ENCODE results near the gene PTPN14.

Gene PTPN14

DNA sequence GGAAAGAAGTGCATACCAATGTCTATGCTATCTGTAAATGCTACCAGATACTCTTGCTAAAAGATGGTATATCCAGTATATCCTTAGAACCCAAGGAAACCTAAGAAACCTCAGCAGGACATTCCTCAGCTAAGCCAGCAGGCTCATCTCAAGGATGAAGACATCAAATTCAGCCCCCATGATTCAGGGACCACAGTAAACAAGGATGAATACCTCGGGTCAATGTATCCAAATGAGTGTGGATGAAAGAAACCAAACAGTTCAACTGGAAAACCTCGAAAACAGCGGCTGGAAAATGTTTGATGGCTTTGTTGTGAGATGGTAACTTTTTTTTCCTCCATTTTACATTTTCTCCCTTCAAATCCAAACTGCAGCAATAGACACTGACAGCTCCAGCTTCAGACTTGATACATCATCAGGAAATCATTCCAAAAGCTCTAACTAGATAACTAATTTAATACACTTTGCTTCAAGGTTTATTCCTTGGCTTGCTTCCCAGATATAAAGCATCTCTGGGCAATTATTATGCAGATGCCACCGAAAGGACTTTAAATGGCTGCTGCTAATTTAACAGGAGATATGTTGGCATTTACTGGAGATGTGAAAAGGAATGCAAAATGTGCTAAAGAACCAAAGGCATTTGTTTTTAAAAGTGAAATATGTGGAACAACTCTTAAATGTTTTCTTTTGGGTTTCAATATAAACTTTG is 196.8 kb downstream of the PTPN14 start:
- no peak for DNase-seq

DNA sequence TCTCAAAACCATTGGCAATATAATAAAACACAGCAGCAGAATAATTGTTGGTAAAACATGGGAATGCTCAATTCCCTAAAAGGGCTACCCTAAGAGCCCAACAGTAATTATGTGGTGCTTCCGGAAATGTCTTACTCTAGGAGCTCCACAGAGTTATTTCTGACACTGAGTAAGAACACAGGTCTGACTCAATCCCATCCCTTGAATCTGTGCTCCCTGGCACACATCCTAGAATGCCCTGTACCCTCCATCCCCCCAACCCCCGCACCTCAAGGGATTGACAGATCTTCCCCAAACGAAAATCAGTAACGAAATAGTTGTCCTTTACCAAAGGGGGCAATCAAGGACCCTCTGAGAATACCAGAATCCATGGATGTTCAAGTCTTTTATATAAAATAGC is 198.6 kb downstream of the PTPN14 start:
- no peak for DNase-seq

DNA sequence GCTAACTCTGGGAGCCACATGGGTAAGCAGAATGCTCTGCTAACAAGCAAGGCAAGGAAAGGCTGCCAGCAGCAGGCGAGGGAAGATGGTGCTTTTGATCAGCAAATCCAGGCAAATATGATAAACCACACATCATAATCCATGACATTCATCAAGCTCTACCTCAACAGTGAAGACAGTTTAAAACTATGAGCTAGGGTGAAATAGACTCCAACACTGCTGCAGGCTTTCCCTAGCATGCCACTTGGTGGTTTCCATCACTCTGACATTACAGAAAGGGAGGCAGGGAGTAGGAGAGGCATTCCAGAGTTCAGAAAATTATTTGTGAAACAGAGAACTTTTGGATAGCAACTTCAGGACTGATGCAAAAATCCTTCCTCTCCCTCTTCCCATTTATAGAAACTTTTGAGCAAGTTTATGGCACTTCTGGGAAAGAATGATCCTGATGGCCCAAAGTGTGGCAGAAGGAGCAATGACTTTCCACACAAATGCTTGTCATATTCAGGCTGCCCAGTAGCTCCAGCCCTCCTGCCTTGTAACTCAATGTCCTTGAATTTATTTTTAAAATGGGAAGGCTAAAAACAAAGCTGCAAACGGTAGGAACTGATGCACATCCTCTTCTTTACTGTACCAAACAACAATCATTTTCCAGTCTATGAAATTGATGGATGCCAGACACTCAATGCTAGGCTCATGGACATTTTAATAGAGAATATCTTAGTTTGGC is 199.7 kb downstream of the PTPN14 start:
- DNase-seq, result no peak

DNA sequence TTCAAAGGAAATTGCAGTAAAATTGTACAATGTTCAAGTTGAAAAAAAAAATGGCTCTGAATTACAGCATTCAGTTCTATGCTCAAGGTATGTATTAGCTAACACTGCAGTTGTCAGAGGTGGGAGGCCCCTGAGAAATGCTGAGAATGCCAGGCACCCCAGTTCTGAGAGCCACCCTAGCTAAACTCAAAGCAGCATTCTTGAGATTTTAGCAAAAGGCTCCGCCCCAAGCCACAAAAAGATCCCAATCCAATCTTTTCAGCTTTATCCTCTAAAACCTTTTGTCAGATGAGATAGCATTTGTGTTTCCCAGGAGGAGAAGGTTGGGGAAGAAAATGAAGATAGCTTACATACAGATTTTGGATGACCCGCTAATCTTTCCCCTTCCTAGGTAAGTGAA is 201.6 kb downstream of the PTPN14 start:
- DNase-seq, result no peak

DNA sequence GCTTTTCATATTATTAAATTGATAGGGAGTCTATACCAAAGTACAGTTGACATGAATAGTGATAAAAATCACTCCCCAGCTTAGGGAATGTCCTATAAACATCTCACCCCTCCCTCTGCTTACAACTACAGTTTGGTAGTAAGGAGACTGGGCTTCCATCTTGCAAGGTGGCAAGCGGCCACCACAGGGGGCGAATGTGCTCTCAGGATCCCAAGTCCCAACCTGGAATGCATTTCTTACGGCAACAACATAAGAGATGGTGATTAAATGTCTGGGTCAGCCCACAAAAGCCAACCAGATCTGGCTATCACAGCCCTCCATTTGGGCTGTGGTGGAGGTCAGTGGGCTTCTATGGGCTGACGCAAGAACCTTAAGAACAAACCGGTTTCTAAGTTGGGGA is 202.4 kb downstream of the PTPN14 start:
- no peak for DNase-seq

DNA sequence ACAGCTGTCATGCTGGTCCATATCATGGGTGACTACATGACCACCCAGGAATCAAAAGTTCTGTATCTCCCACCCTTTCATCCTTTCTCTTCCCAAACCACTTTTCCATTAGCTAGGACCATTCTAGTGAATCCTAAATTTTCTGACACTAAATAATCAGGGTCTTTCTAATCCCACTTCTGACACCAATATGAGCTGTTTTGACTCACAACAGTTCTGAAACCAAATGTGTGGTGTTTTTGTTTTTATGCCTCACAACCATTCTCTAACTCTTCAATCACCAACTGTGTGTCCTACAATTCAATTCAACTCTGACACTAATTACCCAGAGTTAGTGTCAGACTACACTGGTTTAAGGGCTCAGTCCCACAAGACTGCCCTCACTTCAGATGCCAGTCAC is 206.5 kb downstream of the PTPN14 start:
- DNase-seq, result no peak

DNA sequence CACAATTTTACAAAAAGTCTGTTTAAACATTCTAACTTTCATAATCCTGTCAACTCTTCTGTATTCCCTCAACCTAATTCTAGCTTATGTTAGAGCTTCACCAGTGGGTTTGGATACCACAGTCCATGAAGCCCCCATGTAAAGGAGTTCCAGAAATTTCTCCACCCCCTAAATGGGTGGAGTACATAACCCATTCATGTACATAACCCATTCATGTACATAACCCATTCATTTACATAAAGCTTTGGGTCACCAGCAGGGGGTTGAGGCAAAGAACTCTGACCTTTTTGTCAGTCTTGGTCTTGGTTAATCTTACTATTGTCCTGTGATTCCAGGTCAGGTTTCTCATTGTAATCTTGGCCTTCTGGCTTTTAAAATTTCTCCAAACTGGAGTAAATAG is 208.9 kb downstream of the PTPN14 start:
- DNase-seq, result no peak

DNA sequence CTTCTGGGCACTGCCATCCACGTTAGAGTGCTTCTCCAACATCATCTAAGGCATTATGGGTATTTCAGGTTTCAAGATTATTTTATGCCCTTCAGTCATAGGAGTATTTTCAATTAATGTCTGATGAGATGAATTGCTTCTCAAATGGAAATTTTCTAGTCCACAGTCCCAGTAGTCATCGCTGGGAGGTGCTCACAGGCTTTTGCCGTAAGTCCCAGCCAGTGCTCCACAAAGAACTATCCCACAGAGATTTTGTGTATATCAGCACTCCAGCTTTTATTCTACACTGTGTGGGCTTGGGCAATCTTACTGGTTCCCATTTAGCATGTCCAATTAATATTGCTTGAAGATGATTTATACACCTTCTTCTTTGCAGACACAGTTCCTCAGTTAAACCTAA is 209.5 kb downstream of the PTPN14 start:
- DNase-seq, result no peak

DNA sequence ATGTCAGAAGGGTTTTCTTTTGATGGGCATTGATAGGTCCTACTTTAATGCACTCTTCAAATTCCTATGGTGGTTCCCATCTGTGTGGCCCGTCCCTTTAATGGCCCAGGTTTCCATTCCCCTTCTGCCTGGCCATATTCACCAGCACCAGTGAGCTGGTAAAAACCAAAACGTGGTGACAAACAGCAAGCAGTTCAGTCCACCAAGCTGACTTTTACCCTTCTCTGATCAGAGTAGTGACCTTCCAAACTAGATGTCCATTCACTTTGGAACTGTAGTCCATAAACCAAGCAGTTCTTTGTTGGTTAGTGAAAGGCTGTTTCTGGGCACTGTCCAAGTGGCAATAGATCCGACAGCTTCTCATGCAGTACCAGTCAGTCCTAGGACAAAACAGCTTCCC is 209.9 kb downstream of the PTPN14 start:
- DNase-seq, result no peak

DNA sequence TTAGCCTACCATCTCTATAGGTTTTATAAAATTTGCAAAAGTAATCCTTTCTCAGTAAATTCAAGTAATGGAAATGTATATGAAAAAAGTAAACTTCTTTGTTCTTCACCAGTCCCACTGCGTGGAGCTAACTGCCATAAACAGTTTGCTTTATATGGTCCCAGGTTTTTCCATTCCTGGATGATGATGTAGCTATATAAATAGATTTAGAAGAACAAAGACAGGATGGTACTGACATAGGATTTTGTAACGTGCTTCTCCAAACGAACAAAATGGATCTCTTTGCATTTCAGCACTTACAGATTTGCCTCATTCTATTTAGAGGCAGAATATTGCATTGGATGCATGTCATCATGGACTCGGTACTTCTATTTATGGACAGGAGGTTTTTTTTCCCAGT is 213.2 kb downstream of the PTPN14 start:
- DNase-seq, result no peak

DNA sequence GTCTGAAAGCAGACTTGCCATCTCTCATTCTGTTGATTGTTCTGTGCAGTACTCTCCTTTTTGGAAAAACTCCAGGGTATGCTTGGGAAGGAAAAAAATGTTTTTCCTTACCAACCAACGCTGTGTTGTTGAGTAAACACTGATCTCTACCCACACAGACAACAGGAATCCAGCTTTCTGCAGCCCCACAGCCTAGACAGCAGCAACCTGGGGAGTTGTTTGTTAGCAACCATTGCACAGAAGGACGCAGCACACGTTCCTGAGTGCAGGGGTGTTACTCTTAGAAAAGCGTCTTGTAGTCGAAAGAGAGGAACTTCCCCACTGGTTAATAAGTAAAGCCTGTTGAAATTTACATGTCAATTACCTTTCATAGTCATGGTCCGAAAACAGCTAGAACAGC is 213.9 kb downstream of the PTPN14 start:
- DNase-seq, result no peak

DNA sequence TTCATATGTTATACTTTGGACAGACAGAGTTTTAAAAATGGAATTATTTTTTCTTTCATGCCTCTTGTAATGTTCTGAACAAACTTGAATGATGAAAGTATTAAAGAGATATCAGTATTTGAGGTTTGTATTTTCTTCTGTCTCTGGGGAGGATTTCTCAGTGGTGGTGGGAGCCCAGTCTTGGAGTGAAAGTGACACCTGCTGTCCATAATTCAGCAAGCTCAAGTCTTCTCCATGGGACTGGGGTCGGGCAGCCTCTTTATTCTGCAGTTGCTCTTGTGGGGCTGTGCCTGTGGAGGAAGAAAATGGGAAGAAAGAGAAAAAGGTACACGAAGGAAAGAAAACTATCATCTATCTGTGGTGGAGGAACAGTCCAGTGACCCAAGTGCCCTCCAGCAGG is 214.4 kb downstream of the PTPN14 start:
- DNase-seq, result no peak

DNA sequence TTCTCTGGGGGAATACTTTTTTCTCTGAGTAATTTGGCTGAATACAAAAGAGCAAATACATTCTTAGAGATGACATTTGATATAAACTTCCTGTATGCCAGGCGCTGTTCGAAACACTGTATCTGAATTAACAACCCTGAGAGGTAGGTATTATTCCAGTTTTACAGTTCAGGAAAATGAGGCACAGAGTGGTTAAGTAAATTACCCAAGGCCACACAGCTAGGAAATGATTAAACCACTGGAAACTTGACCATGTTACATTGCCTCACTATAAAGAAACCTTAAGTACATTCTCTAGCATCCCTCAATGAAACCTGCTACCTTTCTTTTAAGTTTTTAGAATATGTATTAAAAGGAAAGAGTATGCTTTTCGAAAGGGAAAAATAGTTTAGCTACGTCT is 215.8 kb downstream of the PTPN14 start:
- no peak for DNase-seq

DNA sequence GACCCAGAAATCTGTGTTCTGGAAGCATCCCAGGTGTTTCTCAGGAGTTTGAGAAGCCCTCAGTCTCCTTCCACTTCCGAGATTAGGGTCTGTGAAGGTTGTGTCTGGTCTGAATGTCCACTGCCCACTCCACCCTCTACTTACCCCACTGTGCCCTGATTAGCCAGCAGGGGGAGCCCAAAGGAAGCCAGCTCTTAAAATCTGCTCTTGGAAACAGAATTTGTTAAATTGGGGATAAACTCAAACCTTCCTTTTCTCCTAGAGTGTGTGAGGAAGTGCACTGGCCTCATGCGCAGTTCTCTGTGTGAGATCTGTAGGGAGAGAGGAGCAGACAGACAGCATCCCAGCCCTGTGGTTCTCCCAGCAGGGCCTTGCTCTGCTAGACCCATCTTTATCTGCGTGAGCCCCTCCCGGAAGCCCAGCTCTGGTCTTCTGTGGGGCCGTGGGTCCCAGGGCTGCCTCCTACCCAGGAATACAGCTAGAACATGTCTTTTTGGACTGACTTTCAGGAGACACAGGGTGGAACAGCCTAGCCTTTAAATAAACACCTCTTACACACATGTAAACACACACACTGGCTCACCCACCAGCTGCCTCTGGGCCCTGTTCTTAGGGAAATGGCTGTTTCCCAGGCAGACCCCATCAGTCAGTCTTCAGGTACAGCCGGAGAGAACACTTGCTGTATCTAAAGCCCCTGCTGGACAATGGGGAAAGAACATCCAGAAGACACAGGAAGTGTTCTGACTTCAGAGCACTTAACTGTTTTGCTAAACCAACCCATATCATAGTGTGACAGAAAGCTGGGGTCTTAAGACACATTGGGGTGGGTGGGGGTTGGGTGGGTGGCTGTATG is 218.2 kb downstream of the PTPN14 start:
- DNase-seq, result no peak

DNA sequence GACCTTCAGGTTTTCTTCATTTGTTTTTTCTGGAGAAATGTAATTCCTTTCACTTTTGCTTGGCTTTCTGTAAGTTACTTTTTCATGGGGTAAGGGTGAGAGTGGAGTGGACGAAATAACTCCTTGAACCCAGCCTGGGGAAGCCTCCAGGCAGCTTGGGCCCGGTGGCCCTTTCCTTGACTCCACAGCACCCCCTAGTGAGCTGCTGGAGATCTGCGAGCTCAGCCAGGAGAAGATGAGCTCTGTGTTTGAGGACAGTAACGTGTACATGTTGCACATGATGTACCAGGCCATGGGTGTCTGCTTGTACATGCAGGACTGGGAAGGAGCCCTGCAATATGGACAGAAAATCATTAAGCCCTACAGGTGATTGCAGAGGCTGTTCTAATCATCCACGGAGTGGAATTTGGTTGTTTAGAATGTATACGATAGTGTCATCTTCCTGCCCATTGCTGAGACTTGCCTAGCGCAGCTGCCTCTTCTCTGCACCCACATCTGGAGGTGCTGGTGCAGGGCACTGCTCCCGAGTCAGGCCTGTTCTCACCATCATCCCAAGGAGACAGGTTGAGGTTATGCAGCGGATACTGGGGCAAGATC is 219.5 kb downstream of the PTPN14 start:
- DNase-seq, result peak; percentile 48

DNA sequence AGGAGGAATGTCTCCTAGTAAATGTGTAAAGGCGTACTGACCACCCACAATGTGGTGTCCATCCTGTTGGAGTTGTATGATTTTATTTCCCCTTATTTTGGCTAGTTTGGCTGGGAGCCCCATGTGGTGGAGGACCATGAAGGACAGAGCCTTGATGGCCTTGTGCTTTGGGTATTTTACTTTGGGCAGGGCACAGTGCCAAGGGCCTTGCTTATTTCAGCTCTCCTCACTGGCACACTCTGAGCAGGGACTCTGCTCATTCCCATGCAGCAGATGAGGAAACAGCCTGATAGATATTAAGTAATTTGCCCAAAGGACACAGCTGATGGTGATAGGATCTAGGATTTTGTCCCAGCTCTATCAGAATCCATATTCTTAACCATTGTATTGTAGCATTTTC is 220.2 kb downstream of the PTPN14 start:
- DNase-seq, result no peak

DNA sequence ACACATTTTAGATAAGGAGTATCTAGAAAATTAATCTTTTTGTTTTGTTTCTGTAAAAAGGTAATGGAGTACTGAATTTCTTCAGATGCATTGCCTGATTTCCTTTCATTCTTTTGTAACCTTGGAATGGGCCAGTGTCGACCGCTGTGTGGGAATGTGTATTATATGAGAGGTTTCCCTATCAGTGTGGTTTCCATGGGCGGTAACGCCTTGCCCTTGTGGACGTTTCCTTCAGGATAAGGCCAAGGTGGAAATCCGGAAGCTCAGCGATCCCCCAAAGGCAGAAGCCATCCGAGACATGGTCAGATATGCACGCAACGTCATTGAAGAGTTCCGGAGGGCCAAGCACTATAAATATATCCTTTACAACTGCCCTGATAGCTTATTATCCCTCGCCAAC is 220.7 kb downstream of the PTPN14 start:
- no peak for DNase-seq

DNA sequence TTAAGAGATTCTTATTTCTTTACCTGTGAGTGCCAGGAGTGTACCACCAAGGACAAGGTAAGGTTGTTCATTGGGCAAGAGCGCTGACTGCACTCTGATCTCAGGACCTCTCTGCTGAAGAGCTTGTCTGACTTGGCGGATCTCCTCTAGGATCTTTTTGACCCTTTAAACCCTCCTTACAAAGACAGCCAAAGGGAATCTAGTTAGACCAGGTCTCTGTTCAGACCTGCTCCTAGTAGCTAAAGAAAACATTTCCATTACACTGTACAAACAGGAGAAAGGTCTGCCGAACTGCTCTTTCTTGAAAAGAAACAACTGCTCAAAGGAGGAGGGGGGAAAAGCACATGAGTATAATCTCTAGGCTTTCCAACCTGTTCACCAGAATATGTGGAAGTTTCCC is 221.2 kb downstream of the PTPN14 start:
- no peak for DNase-seq

DNA sequence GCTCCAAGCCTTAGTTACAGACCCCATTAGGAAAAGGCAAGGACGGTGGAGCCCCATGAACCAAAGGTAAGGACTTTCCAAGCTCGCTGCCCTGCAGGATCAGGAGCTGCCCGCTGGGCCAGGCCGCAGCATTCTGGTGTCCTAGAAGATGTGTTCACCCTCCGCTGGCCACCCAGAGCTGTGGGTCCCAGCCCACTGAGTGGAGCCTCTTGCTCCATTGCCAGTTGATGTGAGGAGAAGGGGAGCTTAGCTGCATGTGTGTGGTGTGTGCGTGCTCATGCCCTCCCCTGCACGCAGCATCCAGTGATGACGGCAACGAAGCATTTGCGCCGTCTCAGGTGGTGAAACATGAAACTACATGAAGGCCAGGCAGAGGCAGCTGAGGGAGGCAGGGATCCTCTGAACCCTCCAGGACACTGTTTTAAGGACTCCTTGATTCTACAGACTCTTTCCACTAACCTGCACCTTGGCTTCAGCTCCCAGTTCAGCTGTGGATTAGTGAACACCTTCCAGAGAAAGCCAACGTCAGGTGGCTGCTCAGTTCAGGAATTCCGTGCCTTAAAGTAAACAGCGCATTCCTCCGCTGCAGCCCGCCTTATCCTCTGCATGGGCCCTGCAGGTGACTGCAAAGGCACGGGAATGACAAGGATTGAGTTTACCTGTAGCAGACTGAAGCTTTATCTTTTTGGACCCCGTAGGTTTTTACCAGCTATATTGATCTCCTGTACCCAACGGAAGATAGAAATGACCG is 221.8 kb downstream of the PTPN14 start:
- no peak for DNase-seq

DNA sequence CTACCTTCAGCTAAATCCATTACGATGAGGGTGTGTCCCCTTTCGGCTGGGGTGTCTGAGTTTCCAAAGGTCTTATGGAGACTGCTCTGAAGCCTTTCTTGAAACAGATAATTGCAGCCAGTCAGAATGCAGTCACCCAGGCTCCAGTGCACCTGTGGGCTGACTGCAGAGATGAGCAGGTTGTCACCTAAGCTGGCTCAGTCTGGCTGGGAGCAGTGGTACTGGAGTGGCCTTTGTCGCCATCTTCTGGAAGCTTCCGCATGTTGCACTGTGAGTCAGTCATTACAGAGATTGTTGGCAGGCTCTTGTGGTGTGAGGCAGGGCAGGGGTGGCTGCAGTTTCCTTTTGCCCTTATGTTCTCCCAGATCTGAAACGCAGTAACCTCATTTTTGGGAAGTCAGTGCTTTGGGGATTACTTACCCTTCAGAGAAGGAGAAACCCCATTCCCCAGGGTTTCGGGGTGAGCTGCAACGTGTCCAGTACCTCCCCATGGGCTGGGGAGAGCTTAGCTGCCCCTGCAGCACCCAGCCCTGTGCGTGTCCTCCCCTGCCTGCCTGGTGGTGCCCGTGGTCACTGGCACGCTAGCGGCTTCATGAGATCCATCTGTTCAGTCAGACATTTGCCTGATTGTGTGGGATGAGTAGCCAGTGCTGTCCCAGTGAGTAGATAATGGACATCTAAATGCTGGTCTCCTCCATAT is 222.5 kb downstream of the PTPN14 start:
- DNase-seq, result peak; percentile 74

DNA sequence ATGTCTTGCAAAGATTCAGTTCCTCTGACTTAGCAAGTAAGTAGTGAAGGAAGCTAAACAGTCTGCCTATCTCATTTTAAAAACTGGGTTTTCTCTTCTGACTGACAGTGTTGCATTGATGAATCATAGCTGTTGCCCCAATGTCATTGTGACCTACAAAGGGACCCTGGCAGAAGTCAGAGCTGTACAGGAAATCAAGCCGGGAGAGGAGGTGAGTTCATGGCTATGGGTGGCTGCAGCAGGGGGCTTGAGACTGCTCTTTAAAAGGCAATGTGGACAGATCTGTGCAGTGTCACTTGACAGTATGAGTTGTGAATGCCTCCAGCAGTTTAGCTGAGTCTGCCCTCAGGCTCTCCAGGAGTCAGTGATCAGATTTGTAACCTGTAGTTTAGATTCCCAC is 223.9 kb downstream of the PTPN14 start:
- no peak for DNase-seq

DNA sequence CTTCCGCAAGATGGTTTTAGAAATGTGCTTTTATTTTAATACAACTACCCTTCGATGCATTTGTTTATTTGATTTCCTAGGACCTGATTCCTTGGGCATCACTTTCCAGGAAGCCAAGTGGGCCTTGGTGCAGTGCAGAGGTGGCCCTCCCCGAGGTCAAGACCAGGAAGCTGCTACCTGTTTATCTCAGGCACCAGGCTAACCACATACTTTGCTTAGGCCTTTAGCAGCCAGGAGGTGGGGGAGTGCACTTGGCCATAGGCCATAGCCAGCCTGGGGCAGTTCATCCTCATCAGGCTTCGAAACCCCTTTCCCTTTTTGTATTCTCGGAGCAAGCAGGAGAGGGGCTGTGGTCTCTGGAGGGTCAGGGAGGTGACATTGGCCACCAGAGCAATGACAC is 225.0 kb downstream of the PTPN14 start:
- no peak for DNase-seq
